Stimulated activated CD8-positive, alpha-beta memory T cell treated with anti-CD3 and anti-CD28 coated beads, Interleukin-4, amount 100 ng/mL, for 4 hours (primary cell): ENCODE measurements around the gene GTF3C2.
"Not testable (repeated sequence)": the region's sequence is repeated elsewhere in the genome, so short reads cannot be mapped to it uniquely, and the experiment has no call there.

ENCODE experiments used
- DNase-seq, 2 donors: peaks; one replicate each; pipeline ENCODE4 v3.0.0-alpha.2; 2020; ENCODE audit warnings: low read depth in 2 of 2, low spot score in 1 of 2

GTF3C2 gene

DNA sequence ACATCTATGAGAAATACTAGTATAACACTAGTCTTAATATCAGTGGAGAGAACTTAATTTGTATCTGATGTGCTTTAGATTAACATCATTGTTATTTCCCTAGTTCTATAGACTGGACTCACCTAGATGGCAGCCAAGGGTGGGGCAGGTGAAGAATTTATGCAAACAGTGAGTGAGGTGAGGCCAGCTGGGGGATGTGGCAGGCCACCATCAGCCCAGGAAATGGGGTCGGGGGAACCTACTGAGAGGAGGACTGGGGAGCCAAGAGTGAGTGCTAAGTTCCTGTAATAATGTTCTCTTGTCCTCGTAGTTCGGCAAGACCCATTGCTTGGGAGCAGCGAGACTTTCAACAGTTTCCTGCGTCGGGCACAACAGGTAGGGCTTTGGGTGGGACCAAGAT is 16.4 kb upstream of the GTF3C2 start:
- no peak for DNase-seq

DNA sequence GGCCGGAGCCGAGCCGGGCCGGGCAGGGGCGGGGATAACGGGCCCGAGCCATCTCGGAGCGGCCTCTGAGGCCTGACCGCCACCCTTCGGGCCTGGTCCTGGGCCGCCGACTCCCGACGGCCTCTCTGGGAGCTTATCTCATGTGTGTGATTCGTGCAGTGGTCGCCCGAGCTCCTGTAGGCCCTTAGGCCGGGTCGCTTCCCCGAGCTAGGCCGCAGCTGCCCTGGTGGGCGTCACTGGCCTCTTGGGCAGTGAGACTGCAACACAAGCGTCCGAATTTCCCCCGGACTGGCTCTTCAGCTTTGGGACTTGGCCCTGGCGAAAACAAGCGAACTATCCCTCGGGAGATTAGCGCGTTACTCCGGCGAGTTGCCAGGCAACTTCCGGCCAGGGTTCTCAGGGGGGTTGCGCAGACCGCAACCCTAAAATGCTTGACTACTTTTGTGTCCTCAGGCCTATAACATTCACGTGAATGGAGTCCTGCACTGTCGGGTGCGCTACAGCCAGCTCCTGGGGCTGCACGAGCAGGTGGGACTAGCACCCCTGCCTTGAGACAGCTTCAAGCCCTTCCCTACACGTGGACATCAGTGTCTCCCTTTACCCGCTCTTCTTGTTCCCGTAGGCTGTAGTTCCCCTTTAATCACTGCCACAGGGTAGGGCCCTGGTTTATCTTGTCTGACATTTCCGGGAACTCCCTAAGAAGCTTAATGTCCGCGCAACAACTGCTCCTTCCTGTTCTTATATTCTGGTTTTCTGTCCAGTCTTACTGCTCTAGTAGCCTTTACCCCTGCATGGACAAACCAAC is 14.5 kb upstream of the GTF3C2 start:
- DNase-seq, result no peak

DNA sequence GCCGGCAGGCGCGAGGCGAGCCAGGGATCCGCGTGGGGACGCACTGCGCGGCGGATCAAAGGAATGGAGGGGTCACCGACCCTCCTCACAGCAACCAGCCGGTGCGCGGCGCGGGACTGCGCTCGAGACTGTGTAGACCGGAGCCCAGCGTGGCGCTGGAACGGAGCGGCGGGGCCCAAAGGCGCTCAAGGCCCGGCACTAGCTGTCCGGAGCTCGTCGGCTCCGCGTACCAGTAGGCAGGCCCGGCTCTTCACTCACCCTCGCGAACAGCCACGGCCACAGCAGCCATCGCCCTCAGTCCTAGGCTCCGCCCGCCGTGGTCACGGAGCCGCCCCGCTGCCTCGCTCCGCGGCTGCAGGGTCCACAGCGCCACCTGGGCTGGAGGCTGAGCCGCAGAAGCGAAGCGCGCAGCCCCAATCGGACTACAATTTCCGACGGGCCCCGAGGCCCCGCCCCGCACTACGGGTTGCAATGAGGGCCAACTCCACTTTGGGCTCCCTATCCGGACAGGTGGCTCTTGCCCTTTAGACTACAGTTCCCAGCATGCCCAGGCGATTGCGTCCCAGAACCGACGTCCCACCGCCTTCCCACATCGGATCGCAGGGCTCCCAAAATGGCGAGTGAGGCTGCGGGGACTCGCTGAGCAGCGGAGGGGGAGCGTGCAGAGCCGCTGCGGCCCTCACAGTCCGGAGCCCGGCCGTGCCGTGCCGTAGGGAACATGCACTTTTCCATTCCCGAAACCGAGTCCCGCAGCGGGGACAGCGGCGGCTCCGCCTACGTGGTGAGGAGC is 13.7 kb upstream of the GTF3C2 start, which contains the start of the genes EIF2B4 and SNX17:
TSS of gene EIF2B4 (minus strand) at position 313 of the 790 bp plus-strand sequence. CDS start at position 289, 24 bp downstream.
TSS of gene SNX17 (plus strand) at position 591 of the 790 bp plus-strand sequence. CDS start at position 719, 128 bp downstream.
- DNase-seq, result peak; percentile 96 to 100

DNA sequence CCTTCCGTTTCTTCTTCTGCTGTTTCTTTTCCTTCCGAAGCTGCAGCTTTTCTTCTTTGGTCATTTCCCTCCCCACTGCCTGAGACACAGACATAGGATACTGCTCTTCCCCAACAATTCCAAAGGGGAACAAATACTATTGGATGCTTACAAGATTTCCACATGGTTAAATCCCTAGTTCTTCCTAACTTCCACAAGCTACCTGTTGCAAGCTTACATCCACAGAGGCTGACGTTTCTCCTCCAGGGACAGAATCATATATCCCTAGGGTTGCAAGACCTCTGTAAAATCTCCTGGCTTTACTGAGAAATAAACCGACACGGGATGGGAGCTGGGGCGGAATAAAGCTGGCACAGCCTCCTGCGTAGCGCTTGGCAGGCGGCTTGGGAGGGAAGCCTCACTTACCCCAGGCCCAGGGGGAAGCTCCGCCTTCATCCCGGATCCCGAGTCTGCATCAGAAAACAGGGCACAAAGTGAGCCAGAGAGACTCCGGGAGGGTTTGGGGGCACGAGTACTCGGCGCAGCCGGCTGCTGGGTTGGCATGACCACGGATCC is 13.0 kb upstream of the GTF3C2 start:
- DNase-seq, result no peak

DNA sequence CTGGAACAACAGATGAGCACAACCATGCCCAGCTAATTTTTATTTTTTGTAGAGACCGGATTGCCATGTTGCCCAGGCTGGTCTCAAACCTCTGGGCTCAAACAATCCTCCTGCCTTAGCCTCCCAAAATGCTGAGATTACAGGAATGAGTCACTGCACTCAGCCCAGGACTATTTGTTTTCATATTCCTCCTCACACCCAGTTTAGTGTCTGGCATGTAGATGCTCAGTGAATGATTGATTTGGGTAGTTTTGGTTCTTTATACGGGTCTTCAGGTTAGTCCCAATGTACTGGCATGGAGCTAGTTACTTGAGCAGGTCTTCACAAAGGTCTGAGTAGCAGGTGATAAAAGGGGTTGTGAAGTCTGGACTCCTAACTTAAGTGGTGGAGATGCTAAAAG is 7.4 kb upstream of the GTF3C2 start:
- DNase-seq, result no peak

DNA sequence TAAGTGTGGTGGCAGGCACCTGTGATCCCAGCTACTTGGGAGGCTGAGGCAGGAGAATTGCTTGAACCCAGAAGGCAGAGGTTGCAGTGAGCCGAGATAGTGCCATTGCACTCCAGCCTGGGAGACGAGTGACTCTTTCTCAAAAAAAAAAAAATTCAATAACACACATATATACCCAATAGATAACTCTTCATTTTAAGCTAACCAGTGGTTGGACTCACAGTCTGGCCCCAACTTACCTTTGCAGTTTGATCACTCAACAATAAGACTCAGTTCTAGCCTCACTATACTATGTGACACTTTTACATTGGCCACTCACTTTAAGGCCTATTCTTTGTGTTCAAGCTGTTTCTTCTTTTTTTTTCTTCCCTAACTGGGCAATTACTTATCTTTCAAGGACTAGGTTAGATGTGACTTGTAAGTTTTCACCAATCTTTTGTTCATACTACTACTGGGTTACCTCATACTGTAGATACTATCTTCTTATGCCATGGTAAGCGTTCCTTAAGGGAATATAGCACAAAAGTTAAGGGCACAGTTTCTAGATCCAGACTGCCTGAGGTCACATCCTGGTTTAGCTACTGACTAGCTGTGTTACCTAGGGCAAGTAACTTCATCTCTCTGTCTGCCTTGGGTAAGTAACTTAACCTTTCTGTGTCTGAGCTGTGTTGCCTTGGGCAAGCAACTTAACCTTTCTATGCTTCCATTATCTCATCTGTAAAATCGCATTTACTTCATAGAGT is 6.3 kb upstream of the GTF3C2 start:
- no peak for DNase-seq

DNA sequence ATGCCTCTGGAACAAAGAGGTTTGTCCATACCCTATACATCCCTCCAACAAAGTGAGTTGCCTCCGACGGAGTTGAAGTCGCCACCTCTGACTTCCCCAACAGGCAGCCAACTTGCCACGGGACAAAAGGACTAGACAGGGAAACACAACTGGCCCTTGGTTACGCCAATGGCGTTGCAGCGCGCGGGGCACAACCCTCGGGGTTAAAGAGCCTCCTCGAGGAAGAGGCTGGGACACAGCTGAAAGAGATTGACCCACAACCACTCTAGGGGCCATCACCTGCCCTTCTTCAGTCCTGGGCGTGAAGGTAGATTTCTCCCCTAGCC is 545 bp downstream of the GTF3C2 start:
- no peak for DNase-seq

DNA sequence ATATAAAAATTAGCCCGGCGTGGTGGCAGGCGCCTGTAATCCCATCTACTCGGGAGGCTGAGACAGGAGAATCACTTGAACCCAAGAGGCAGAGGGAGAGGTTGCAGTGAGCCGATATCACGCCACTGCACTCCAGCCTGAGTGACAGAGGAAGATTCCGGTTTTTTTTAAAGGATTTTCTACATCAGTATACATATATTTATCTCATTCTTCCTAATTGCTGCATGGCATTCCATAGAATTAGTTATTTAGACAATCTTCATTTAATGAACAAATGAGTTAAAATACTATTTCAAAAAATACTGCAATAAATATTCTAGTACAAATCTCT is 2.0 kb downstream of the GTF3C2 start:
- no peak for DNase-seq

DNA sequence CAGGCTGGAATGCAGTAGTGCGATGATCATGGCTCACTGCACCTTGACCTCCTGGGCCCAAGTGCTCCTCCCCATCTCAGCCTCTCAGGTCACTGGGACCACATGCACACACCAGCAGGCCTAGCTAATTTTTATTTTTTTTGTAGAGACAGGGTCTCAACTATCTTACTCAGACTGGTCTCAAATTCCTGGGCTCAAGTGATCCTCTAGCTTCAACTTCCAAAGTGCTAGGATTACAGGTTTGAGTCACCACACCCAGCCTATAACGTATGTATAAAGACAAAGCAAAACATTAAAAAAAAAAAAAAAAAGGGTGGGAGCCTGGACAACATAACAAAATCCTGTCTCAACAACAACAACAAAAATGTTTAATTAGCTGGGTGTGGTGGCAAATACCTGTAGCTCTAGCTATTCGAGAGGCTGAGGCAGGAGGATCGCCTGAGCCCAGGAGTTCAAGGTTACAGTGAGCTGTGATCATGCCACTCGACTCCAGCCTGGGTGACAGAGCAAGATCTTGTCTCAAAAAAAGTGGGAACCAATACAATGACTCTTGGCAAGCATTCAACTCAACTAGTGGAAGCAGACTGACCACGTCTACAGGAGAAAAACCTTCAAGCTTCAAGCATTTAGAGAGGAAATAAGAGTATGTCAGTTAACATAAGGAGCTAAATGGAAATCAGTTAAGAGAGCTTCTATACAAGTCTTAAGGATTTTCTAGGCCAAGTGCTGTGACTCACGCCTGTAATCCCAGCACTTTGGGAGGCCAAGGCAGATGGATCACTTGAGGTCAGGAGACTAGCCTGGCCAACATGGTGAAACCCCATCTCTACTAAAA is 2.6 kb downstream of the GTF3C2 start:
- DNase-seq, result no peak

DNA sequence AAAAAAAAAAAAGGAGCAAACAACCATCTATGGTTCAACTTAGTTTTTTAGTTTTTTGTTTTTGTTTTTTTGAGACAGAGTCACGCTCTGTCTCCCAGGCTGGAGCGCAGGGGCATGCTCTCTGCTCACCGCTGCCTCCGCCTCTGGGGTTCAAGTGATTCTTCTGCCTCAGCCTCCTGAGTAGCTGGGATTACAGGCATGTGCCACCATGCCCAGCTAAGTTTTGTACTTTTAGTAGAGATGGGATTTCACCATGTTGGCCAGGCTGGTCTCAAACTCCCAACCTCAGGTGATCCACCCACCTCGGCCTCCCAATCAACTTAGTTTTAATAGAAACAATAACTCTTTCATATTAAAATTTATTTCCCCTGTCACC is 3.2 kb downstream of the GTF3C2 start:
- DNase-seq, result not testable (repeated sequence)

DNA sequence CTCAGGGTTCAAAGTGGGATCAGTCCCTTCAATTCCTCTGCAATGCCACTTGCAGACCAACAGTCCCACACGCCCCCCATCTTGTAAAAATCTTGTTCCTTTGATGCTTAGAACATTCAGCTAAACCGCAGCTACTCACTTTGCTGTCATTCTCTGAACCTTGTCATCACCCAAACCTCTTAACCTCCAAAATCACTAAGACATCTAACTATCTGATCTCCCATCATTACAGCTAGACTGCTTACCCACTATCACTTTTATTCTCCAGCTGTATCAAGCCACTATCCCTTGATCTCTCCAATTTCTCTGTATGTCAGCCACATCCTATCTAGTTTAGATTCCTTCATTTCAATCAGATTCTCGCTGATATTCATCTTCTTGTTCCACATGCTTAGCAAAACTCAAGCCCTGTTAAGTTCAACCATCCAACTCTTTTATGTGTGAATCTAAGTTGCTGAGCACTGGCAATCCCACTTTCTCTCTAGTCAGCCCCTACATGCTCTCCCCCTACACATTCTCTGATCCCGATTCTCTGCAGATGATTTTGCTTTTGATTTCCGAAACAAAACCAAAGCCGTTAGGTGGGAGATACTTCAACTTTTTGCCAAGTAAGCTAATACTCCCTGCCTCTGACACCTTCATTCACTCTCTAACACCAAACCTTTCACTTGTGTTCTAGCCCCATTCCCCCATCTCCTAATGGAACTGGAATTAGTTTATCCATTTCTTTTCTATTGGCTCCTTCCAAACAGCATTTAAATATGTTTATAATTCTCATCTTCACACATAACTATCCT is 4.6 kb downstream of the GTF3C2 start:
- DNase-seq, result no peak

DNA sequence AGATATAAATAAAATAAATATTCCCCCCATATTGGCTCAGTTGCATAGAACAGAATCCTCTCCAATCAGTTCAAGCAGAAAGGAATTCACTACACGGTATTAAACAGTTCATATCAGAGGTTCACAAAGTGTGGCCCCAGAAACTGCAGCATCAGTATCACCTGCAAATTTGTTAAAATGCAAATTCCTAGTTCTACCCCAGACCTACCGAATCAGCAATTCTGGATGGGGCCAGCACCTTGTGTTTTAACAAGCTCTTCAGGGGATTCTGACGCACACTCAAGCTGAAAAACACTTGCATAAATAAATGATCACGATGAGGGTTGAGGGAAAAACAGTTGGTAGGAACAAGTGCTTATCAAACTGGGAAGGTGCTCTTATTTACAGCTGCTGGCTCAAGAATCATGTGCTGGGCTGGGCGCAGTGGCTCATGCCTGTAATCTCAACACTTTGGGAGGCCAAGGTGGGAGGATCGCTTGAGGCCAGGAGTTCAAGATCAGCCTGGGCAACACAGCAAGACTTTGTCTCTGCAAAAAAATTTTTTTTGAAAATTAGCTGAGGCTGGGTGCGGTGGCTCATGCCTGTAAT is 6.4 kb downstream of the GTF3C2 start:
- no peak for DNase-seq

DNA sequence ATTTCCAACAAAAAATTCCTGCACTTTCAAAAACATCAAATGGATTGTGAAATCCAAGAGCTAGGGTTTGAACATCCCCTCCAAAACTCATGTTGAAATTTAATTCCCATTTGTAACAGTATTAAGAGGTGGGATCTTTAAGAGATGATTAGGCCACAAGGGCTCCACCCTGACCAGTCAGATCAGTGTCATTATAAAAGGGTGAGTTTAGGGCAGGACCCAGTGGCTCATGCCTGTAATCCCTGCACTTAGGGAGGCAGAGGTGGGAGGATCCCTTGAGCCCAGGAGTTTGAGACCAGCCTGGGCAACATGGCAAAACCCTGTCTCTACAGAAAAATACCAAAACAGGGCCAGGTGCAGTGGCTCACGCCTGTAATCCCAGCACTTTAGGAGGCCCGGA is 8.9 kb downstream of the GTF3C2 start:
- DNase-seq, result no peak

DNA sequence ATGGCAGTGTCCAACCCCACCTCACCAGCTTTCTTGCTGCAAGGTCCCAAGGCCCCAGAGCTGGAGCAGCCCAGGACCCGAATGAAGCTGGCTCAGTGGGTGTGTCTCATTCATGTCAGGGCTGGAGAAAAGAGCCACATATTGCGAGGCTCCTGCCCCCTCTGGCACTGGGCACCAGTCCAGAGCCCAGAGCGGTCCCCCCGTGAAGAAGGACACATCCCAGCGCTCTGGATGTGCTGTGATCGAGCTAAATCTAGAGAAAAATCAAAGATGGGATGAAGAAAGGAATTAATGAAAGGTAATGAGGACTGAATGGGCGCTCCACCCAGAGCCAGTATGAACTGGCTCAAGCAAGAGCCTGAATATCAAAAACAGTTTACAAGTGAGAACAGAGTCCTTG is 20.4 kb downstream of the GTF3C2 start:
- DNase-seq, result no peak

DNA sequence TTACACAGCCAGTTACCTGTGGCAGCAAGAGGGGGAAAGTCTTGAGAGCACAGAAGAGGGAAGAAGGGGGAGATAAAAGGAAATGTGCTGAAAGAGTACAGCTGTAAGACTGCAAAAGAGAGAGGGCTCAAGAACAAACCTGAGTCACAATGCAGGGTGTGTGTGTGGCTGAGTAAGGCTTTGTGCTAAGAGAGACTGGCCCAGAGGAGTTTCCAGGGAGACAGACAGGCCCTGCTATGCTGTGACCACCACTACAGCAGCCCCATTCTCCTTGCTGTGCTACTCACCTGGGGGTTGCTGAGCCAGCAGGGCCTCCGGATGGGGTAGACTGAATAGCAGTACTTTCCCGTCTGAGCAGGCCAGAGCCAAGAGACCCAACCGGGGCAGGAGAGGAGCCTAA is 21.3 kb downstream of the GTF3C2 start:
- DNase-seq, result no peak

DNA sequence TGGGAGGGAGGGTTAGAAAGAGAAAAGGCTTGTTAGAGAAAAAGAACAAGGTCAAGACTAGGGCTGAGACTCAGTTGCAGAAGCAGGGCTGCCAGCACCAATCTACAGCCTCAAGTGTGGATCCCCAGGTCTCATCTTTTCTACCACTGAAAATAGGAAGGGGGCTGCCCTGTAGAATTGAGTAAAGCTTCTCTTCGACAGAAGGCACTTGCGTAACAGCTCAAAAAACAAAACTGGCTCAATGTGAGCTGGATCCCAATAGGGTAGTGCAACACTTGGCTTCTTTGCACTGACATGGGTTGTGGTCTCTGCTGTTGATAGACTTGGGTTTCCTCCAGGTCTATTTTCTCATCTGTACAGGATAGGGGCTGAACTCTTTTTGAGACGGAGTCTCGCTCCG is 31.8 kb downstream of the GTF3C2 start:
- no peak for DNase-seq

DNA sequence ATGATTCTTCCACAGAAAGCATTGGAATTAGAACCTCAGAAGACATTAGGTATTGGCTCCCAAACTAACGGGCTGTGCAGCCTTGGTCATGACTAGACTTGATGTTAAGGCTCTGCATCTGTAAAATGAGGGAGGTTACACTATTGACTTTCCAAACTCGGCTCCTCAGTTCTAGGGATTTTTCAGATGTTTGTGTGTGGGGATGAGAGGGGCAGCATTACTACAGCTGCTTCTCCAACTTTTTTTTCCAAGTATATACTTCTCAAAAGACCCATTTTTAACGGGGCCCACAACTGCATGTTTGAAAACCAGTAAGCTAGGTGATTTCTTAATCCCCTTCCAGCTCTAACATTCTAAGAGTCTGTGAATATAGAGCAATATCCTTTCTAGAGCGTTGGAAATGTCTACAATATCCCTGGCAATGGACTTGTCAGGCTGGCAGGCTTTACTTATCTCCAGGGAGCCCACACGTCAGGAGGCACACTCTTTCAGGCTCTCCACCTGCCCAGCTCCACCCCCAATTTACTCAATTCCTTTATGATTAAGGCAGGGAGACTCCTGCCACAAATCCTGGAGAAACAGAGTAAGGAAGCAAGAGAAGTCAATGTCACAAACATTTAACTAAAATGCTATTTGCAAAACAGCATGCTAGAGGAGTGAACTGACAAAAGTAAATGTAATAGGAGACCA is 32.8 kb downstream of the GTF3C2 start:
- DNase-seq, result no peak

DNA sequence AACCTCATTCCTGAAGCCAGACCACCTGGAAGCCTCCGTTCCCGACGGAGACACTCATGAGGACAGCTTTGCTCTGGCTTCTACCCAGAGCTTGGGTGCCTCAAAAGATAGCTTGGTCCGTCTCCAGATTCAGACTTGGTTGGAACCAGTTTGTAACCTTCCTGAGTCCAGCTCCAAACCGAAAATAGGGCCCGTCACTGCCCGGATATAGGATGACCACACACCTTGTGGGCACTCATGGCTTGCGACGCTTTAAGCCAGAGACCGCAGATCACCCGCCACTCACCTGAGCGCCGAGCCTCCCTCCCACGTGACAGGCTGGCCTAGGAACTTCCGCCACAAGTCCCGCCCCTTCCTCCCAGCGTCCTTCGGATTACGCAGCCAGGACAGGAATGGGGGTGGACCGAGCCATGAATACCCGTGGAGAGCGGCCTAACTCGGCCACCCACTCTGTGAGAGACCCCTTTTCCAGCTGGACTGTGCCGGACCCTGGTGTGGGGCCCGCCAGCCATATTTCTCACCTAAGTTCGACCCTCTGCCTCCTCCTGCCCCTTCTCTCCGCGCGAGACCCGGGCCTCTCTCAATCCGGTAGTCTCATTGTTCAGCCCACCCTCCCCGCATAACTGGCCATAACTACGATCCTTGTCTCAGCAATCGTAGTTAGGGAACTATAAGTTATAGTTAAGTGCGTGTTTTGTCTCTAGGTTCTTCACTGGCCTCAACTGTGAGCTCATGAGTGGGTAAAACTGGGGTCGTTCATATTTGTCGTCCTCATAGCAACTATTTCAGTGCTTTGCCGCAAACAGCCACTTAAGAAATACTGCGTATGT is 33.6 kb downstream of the GTF3C2 start, which contains the start of gene MPV17:
TSS of gene MPV17 (minus strand) at position 332 of the 830 bp plus-strand sequence. CDS start 580 bp downstream, outside the sequence.
- peak; percentile 75 to 76 for DNase-seq
